Keratinocyte (primary cell): Measurements from ENCODE around the gene AGTRAP.

Source experiments
- CTCF ChIP-seq, 3 experiments: IDR thresholded peaks in 1 of 3; conservative IDR thresholded peaks in 1 of 3; optimal IDR thresholded peaks in 1 of 3; 2 replicates in 2 of 3; 3 replicates in 1 of 3; pipeline versions ENCODE3 to v1.5.1; 2011; ENCODE audit warnings: low read length in 3 of 3, mild to moderate bottlenecking in 3 of 3, moderate library complexity in 2 of 3, control low read depth in 1 of 3, inconsistent platforms in 1 of 3; ENCODE audit not compliant: insufficient read depth in 2 of 3; ENCODE audit errors: extremely low read depth in 1 of 3
- EZH2 ChIP-seq: IDR thresholded peaks from one replicate; pipeline ENCODE4 v1.6.1; 2012; ENCODE audit warnings: inconsistent platforms, mild to moderate bottlenecking, low read length, moderate library complexity

DNA sequence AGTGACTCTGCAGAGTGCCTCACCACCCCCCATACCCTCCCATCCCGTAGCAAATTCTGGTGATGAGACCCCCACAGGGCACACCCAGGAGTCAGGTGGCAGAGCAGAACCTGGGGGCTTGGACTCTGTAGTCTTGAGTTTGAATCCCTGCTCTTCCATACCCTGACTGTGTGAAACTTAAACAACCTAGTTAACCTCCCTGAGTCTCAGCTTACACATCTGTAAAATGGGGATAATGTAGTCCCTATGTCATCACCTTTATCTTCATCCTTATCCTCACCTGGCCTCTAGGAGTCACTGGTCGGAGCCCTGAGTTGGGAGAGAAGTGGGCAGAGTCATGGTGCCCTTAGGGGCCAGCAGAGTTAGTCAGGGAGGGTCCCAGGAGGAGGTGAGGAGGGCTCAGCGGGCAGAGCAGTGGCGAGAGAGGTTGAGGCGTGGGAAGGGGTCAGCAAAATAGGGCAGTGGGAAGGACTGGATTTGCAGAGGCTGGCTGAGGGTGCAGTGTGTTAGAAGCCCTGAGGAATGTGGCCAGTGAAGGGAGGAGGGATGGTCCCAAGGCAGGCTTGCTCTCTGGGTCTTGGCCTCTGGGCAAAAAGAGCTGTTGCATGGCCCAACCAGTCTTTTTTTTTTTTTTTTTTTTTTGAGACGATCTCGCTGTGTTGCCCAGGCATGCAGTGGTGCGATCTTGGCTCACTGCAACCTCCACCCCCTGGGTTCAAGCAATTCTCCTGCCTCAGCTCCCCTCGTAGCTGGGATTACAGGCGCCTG lies 44.6 kb downstream of the AGTRAP start:
- TF ChIP-seq CTCF (optimal IDR thresholded peaks at IDR 0.05 in 1 of 3, IDR thresholded peaks at IDR 0.05 in 1 of 3, conservative IDR thresholded peaks at IDR 0.05 in 1 of 3; ENCODE audit: extremely low read depth in 1 of 3, insufficient read depth in 2 of 3, low read length in 3 of 3) (no peak), EZH2 (no peak)
